PC-3 (cell line): ENCODE measurements around the gene TAC4.

Source experiments
- EZH2 ChIP-seq: fragments of 300-600 bp; sonication (generic); IDR thresholded peaks from one replicate; pipeline ENCODE4 v1.6.1; 2017; ENCODE audit warnings: antibody characterized with exemption, mild to moderate bottlenecking, low read length; ENCODE audit not compliant: unreplicated experiment
- EZH2phosphoT487 ChIP-seq: fragments of 300-600 bp; sonication (generic); IDR thresholded peaks from 2 replicates; pipeline ENCODE4 v1.6.1; 2018; ENCODE audit warnings: mild to moderate bottlenecking, antibody characterized with exemption, low read length, borderline replicate concordance
- TF ChIP-seq, protein P1 (sequence below): fragments of 300-600 bp; sonication (generic); conservative IDR thresholded peaks from 2 replicates; pipeline ENCODE4 v1.5.1; 2017; ENCODE audit warnings: antibody characterized with exemption, low read depth, mild to moderate bottlenecking, low read length

DNA sequence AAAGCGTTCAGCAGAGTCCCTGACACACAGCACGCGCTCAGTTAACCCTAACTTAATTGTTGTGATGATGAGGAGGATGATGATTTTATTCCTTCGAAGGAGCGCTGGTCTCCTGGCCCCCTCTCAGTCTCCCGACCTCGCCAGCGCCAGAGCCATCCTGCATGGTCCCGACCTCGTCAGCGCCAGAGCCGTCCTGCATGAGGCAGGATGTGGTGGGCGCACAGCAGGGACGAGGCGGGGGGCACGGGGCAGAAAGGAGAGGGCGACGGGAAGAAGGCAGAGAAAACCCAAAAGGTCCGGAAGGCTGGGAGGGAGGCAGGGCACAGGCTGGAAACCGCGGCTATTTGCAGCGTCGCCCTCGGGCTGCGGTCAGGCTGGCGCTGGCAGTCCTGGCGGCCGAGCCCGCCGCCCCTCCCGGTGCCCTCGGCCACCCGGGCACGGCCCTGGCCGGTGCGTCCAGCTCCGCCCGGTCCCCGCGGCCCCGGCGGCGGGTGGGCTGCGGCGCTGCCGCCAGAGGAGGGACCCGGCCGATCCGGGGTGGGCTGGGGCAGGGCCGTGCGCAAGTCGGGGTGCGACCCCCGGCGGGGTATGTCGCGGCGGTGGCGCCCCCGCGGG, 3.0 kb upstream of the TAC4 start:
- TF ChIP-seq, protein P1, sequence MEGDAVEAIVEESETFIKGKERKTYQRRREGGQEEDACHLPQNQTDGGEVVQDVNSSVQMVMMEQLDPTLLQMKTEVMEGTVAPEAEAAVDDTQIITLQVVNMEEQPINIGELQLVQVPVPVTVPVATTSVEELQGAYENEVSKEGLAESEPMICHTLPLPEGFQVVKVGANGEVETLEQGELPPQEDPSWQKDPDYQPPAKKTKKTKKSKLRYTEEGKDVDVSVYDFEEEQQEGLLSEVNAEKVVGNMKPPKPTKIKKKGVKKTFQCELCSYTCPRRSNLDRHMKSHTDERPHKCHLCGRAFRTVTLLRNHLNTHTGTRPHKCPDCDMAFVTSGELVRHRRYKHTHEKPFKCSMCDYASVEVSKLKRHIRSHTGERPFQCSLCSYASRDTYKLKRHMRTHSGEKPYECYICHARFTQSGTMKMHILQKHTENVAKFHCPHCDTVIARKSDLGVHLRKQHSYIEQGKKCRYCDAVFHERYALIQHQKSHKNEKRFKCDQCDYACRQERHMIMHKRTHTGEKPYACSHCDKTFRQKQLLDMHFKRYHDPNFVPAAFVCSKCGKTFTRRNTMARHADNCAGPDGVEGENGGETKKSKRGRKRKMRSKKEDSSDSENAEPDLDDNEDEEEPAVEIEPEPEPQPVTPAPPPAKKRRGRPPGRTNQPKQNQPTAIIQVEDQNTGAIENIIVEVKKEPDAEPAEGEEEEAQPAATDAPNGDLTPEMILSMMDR: no peak
- TF ChIP-seq EZH2 (no peak), EZH2phosphoT487 (no peak)
